Urinary bladder (tissue), 4 donors: ENCODE data around the gene PLEKHB2. TPM values are rescaled to one million over a fixed set of nuclear protein-coding genes. Genes with fewer than 3 reads are reported as not detected.
"Not testable (repeated sequence)": the region's sequence is repeated elsewhere in the genome, so short reads cannot be mapped to it uniquely, and the experiment has no call there.

Experiments used
- DNase-seq: peaks from one replicate; pipeline ENCODE4 v3.0.0-alpha.2; 2015; ENCODE audit errors: extremely low spot score
- H3K27ac ChIP-seq: one replicate; pipeline ENCODE4 v1.5.1; 2013; ENCODE audit warnings: low read depth, mild to moderate bottlenecking, moderate library complexity
- H3K36me3 ChIP-seq: one replicate; pipeline ENCODE4 v1.6.1; 2013; ENCODE audit warnings: mild to moderate bottlenecking, moderate library complexity; ENCODE audit not compliant: insufficient read depth
- H3K4me1 ChIP-seq: one replicate; pipeline ENCODE4 v1.6.1; 2013; ENCODE audit warnings: mild to moderate bottlenecking, moderate library complexity; ENCODE audit not compliant: insufficient read depth
- H3K4me3 ChIP-seq: one replicate; pipeline ENCODE4 v1.5.1; 2013; ENCODE audit warnings: low read depth, low read length
- WGBS: extraction: QIAGEN DNeasy Blood & Tissue Kit; methylation state at CpG from one replicate; pipeline ENCODE4 v1.1.7; 2013; 5-methylcytosine and 5-hydroxymethylcytosine counted together
- polyA plus RNA-seq: library from polyadenylated mRNA; stranded (reverse); fragments of 200-250 nt; gene quantifications from one replicate; pipeline ENCODE4 v1.2.3, GENCODE V29; 2013
- total RNA-seq: library from RNA; depleted of rRNA; stranded (reverse); fragments of >200 nt; gene quantifications from one replicate; pipeline ENCODE4 v1.2.3, GENCODE V29; 2014
- donor health status: healthy with polysubstance abuse.
- donor health status: healthy.

PLEKHB2 gene
- total and polyA plus RNA-seq, 2 donors = 27.1 to 40.4 TPM

DNA sequence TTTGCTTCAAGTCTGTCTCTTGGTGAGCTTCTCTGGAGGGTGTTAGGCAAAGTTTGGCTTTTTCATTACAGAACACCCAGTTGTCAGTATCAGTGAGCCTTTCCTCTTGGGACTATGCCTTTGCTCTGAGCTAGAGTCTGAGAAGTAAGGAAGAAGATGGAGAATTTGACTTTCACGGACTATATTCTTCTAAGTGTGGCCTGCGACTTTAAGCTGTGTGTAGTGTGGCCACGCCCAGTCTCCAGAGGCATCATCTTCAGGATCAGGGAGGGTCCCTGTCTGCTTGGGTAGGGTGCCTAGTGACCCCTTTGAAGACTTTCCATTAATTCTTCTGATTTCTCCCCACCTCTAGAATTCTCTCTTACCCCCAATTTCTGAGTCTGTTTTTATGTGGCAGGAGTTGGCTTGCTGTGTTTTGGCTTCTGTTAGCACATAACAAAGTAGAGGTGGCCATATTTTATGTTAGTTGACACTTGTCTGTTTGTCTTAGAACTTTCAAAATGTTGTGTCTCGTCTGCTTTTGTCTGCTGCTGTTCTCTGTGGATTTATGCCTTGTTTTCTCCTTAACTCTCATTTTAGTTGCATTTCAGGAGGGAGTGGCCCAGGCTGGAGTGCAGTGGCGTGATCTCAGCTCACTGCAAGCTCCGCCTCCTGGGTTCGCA lies 8.6 kb downstream of the PLEKHB2 start:
- DNase-seq = no peak
- no peak overlapping the region for H3K27ac ChIP-seq
- 92% methylated on average over 7 of the region's 7 CpGs for WGBS
- no peaks in the 10 kb centered on the region for H3K4me1 ChIP-seq
- H3K36me3 ChIP-seq = no peaks in the 10 kb centered on the region
- H3K4me3 ChIP-seq = no peak overlapping the region

DNA sequence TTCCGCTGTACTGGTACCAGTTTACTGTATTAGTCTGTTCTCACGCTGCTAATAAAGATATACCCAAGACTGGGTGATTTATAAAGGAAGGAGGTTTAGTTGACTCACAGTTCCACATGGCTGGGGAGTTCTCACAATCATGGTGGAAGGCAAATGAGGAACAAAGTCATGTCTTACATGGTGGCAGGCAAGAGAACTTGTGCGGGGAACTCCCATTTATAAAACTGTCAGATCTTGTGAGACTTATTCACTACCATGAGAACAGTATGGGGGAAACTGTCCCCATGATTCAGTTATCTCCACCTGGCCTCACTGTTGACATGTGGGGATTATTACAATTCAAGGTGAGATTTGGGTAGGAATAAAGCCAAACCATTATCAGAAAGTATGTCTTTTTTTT lies 9.8 kb downstream of the PLEKHB2 start:
- H3K4me3 ChIP-seq, DNase-seq, H3K4me1 ChIP-seq, H3K36me3 ChIP-seq, H3K27ac ChIP-seq: not testable (repeated sequence)
- 97% methylated on average over 3 of the region's 3 CpGs for WGBS

- no peaks in the 10 kb centered on the region for H3K4me1 ChIP-seq
- DNase-seq = no peak
- no peak overlapping the region for H3K4me3 ChIP-seq
- no peaks in the 10 kb centered on the region for H3K36me3 ChIP-seq
- no peak overlapping the region for H3K27ac ChIP-seq
These were observed 10.6 kb downstream of the PLEKHB2 start for GRCh38 chr2:131115752-131116151.

DNA sequence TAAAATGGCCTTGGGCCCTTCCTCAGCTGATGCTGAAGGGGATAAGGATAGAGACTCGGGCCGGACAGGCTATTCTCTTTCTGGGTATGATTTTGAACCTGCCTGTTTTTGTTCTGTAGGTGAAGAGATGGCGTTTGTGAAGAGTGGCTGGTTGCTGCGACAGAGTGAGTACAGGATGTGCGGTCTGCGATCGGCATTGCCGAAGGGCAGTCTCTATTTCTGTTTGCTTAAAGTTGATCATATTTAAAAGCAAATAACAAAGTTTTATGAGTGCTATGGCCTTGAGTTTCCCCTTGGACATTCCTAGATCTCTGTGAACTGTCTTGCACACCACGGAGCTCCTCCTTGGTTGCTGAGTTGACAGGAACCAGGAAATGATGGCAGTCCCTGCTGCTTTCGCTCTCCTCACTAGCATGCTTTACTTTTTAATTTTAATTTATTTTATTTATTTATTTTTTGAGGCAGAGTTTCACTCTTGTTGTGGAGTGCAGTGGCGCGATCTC lies 15.7 kb downstream of the PLEKHB2 start:
- Histone ChIP-seq H3K36me3 (no peaks in the 10 kb centered on the region), H3K4me3 (no peak overlapping the region), H3K27ac (no peak overlapping the region), H3K4me1 (no peaks in the 10 kb centered on the region)
- DNase-seq = no peak
- WGBS = 93% methylated on average over 12 of the region's 12 CpGs

DNA sequence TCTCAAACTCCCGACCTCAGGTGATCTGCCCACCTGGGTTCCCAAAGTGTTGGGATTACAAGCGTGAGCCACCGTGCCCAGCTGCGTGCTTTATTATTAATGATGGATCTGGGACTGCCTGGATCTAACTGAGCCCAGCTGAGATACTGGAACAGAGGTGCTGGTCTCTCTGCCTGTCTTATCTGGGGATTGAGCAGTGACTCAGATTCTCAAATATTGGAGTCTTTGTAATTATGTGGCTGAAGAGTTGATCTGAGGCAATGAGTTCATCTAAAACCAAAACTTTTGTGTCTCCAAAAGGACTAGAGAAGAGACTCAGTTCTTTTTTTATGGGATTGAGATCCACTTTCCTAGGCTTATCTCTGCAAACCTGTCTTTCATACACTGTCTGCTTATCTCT lies 16.3 kb downstream of the PLEKHB2 start:
- 96% methylated on average over 4 of the region's 4 CpGs for WGBS

DNA sequence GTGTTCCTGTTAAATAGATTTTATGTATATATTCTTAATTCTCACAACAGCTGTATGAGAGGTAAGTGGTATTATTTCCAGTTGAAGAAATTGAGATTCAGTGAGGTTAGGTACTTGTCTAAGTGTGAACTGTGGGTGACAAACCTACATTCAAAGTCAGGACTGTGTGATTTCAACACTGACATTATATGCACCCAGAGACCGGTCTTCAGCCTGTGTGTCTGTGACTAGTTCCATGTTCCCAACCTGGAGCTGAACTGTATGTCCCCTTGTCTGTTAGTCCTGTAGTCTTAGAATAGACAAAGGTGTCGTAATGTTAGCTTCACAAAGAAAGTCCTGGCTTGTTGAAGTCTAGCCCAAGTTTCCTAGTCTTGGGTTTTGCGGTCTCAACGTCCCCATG lies 17.4 kb downstream of the PLEKHB2 start:
- Histone ChIP-seq H3K27ac (no peak overlapping the region), H3K4me1 (no peaks in the 10 kb centered on the region), H3K4me3 (no peak overlapping the region), H3K36me3 (no peaks in the 10 kb centered on the region)
- no peak for DNase-seq
- WGBS = 97% methylated on average over 4 of the region's 4 CpGs

More for the DNA sequence above, 16.3 kb downstream of the PLEKHB2 start:
- DNase-seq = no peak
- Histone ChIP-seq H3K4me1 (no peaks in the 10 kb centered on the region), H3K27ac (no peak overlapping the region), H3K4me3 (no peak overlapping the region), H3K36me3 (no peaks in the 10 kb centered on the region)

- Histone ChIP-seq H3K4me3 (no peak overlapping the region), H3K4me1 (no peaks in the 10 kb centered on the region), H3K27ac (no peak overlapping the region), H3K36me3 (no peaks in the 10 kb centered on the region)
- WGBS = 98% methylated on average over 3 of the region's 3 CpGs
- no peak for DNase-seq
These were observed 18.1 kb downstream of the PLEKHB2 start for GRCh38 chr2:131123192-131123591.

GRCh38 chr2:131125195-131125757 lies 20.1 kb downstream of the PLEKHB2 start:
- no peaks in the 10 kb centered on the region for H3K36me3 ChIP-seq
- H3K4me1 ChIP-seq = no peaks in the 10 kb centered on the region
- H3K27ac ChIP-seq = no peak overlapping the region
- H3K4me3 ChIP-seq = no peak overlapping the region
- DNase-seq = no peak
- 91% methylated on average over 7 of the region's 7 CpGs for WGBS

GRCh38 chr2:131126436-131126835 lies 21.3 kb downstream of the PLEKHB2 start:
- H3K36me3 ChIP-seq = no peaks in the 10 kb centered on the region
- H3K27ac ChIP-seq = no peak overlapping the region
- no peak for DNase-seq

GRCh38 chr2:131127076-131127475 lies 21.9 kb downstream of the PLEKHB2 start:
- Histone ChIP-seq H3K36me3 (no peaks in the 10 kb centered on the region), H3K4me1 (no peaks in the 10 kb centered on the region), H3K27ac (no peak overlapping the region), H3K4me3 (no peak overlapping the region)
- no peak for DNase-seq
- 90% methylated on average over 3 of the region's 3 CpGs for WGBS

More at GRCh38 chr2:131126436-131126835, 21.3 kb downstream of the PLEKHB2 start:
- Histone ChIP-seq H3K4me1 (no peaks in the 10 kb centered on the region), H3K4me3 (no peak overlapping the region)
- 90% methylated on average over 5 of the region's 5 CpGs for WGBS

- Histone ChIP-seq H3K27ac (no peak overlapping the region), H3K4me3 (no peak overlapping the region), H3K36me3 (peaks cover 2% of the 10 kb centered on the region), H3K4me1 (no peaks in the 10 kb centered on the region)
- no peak for DNase-seq
- WGBS = 92% methylated on average over 3 of the region's 3 CpGs
These were observed 22.8 kb downstream of the PLEKHB2 start for GRCh38 chr2:131127981-131128380.

DNA sequence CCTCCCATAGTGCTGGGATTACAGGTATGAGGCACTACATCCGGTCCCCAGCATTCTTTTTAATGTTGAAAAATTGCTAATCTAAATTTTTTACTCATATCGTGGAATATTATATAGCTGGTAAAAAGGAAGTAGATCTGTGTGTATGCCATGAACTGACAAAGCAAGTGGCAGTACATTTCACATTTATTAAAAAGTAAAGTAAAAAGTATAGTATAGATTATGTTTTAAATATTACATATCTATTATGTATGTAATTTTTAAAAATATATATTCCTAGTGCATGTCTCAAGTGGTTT lies 25.1 kb downstream of the PLEKHB2 start:
- Histone ChIP-seq H3K4me1 (no peaks in the 10 kb centered on the region), H3K36me3 (peaks cover 2% of the 10 kb centered on the region), H3K27ac (no peak overlapping the region), H3K4me3 (no peak overlapping the region)
- 98% methylated on average over 2 of the region's 2 CpGs for WGBS
- DNase-seq = no peak

GRCh38 chr2:131132729-131133128 lies 27.6 kb downstream of the PLEKHB2 start:
- no peak overlapping the region for H3K27ac ChIP-seq

GRCh38 chr2:131140581-131140980 lies 35.4 kb downstream of the PLEKHB2 start:
- Histone ChIP-seq H3K4me1 (no peaks in the 10 kb centered on the region), H3K27ac (no peak overlapping the region), H3K4me3 (no peak overlapping the region), H3K36me3 (peaks cover 2% of the 10 kb centered on the region)
- no peak for DNase-seq
- WGBS = 97% methylated on average over 2 of the region's 2 CpGs

More at GRCh38 chr2:131132729-131133128, 27.6 kb downstream of the PLEKHB2 start:
- DNase-seq = no peak
- 86% methylated on average over 8 of the region's 8 CpGs for WGBS
- Histone ChIP-seq H3K36me3 (peaks cover 3% of the 10 kb centered on the region), H3K4me3 (no peak overlapping the region), H3K4me1 (no peaks in the 10 kb centered on the region)
